K562 (cell line): ENCODE data around the gene PRR14. TPM values are rescaled to one million over a fixed set of nuclear protein-coding genes. Genes with fewer than 3 reads are reported as not detected.

Experiments used
- ASH1L ChIP-seq: fragments of 450-650 bp; IDR thresholded peaks from 2 replicates; pipeline ENCODE4 v1.6.1; 2018; ENCODE audit warnings: borderline replicate concordance, mild to moderate bottlenecking, low read depth; ENCODE audit not compliant: partially characterized antibody
- CBX1 ChIP-seq: sonication (generic); IDR thresholded peaks from 2 replicates; pipeline ENCODE4 v1.6.1; 2016; ENCODE audit warnings: antibody characterized with exemption, low read depth, mild to moderate bottlenecking
- ELF2 ChIP-seq: fragments of 250-450 bp; sonication (Bioruptor Pico); IDR thresholded peaks from 2 replicates; pipeline ENCODE4 v1.5.0; 2021; ENCODE audit warnings: mild to moderate bottlenecking
- FOXP1 ChIP-seq: sonication (generic); formaldehyde crosslinking; IDR thresholded peaks from 2 replicates; pipeline ENCODE4 v1.8.0; 2022; ENCODE audit warnings: mild to moderate bottlenecking, missing genetic modification reagents
- HNRNPK ChIP-seq: fragments of 200-400 bp; formaldehyde crosslinking; IDR thresholded peaks from one replicate; pipeline ENCODE4 v1.6.1; 2018; ENCODE audit warnings: mild to moderate bottlenecking, low read depth, low read length; ENCODE audit not compliant: poor library complexity, severe bottlenecking
- KDM1A ChIP-seq, 2 experiments: fragments of 450-650 bp; IDR thresholded peaks; 2 replicates each; pipeline ENCODE4 v1.6.1; 2016; ENCODE audit warnings: mild to moderate bottlenecking in 2 of 2
- KHSRP ChIP-seq: fragments of 450-650 bp; IDR thresholded peaks from 2 replicates; pipeline ENCODE4 v1.6.1; 2017
- NR2F6 ChIP-seq: fragments of 450-650 bp; formaldehyde crosslinking; IDR thresholded peaks from 2 replicates; pipeline ENCODE4 v1.4.0; 2020; ENCODE audit warnings: mild to moderate bottlenecking
- PCBP2 ChIP-seq: fragments of 200-400 bp; formaldehyde crosslinking; IDR thresholded peaks from 2 replicates; pipeline ENCODE4 v1.6.1; 2018; ENCODE audit warnings: low read length, low read depth, mild to moderate bottlenecking, moderate library complexity; ENCODE audit not compliant: poor library complexity, severe bottlenecking
- RNF2 ChIP-seq: sonication (generic); IDR thresholded peaks from 2 replicates; pipeline ENCODE4 v1.6.1; 2016
- SAFB2 ChIP-seq: fragments of 200-400 bp; formaldehyde crosslinking; IDR thresholded peaks from 2 replicates; pipeline ENCODE4 v1.6.1; 2018; ENCODE audit warnings: borderline replicate concordance, low read length, low read depth, moderate library complexity; ENCODE audit not compliant: severe bottlenecking
- ZBED1 ChIP-seq: IDR thresholded peaks from 2 replicates; pipeline ENCODE4 v1.6.1; 2014
- ZEB2 ChIP-seq: fragments of 450-650 bp; IDR thresholded peaks from 2 replicates; pipeline ENCODE4 v1.6.1; 2016
- ZNF644 ChIP-seq: fragments of 200-800 bp; sonication (Bioruptor generic); IDR thresholded peaks from 2 replicates; pipeline ENCODE4 v1.6.1; 2016; ENCODE audit warnings: low read depth, missing genetic modification characterization, missing compliant biosample characterization
- ZZZ3 ChIP-seq: fragments of 450-650 bp; IDR thresholded peaks from 2 replicates; pipeline ENCODE4 v1.6.1; 2016; ENCODE audit warnings: antibody characterized with exemption, mild to moderate bottlenecking, moderate library complexity
- polyA plus RNA-seq, 8 experiments: library from polyadenylated mRNA; depleted of rRNA in 4 of 8; stranded (reverse) in 5 of 8; unstranded in 3 of 8; fragments of >200 nt; fragmentation: Nextera tagmentation in 2 of 8; fragmentation: Illumina TruSeq in 1 of 8; extraction: Ambion mirVana in 2 of 8; extraction: Trizol in 1 of 8; gene quantifications; 2 replicates each; pipeline versions ENCODE4 v1.2.1 to v1.2.3, GENCODE V29; 2011 to 2014; ENCODE audit warnings: inconsistent platforms in 1 of 8, missing spikeins in 1 of 8
- total RNA-seq, 7 experiments: library from RNA; depleted of rRNA in 6 of 7; stranded (reverse); fragments of >200 nt in 6 of 7; fragmentation: Illumina TruSeq in 2 of 7; extraction: Trizol in 2 of 7; gene quantifications; 2 replicates each; pipeline versions ENCODE4 v1.2.1 to v1.2.3, GENCODE V29; 2011 to 2021; ENCODE audit warnings: low replicate concordance in 1 of 7
- TF ChIP-seq, protein P1 (sequence below), 3 experiments: fragments of 200-800 bp in 1 of 3; sonication (Bioruptor generic) in 1 of 3; sonication (generic) in 1 of 3; formaldehyde crosslinking in 1 of 3; IDR thresholded peaks; 2 replicates each; pipeline versions ENCODE4 v1.6.1 to v1.8.0; 2016 to 2022; ENCODE audit warnings: mild to moderate bottlenecking in 2 of 3, missing compliant biosample characterization in 2 of 3, missing genetic modification characterization in 2 of 3, missing genetic modification reagents in 1 of 3
- TF ChIP-seq, protein P2 (sequence below): fragments of 450-650 bp; IDR thresholded peaks from 2 replicates; pipeline ENCODE4 v1.6.1; 2018; ENCODE audit warnings: mild to moderate bottlenecking, low read depth; ENCODE audit not compliant: partially characterized antibody
- TF ChIP-seq, protein P3 (sequence below): fragments of 200-800 bp; sonication (Bioruptor generic); IDR thresholded peaks from 2 replicates; pipeline ENCODE4 v1.6.1; 2017; ENCODE audit warnings: missing genetic modification characterization, missing compliant biosample characterization
- TF ChIP-seq, protein P4 (sequence below): sonication (generic); formaldehyde crosslinking; IDR thresholded peaks from 2 replicates; pipeline ENCODE4 v1.8.1; 2023; ENCODE audit warnings: missing genetic modification reagents, mild to moderate bottlenecking, borderline replicate concordance

PRR14 gene
- total and polyA plus RNA-seq, 9 of the 15 experiments (the other 6 are each of a cell fraction or from before 2014, with no cell fraction given): 2.2 to 63.1 (median 11.5) TPM

DNA sequence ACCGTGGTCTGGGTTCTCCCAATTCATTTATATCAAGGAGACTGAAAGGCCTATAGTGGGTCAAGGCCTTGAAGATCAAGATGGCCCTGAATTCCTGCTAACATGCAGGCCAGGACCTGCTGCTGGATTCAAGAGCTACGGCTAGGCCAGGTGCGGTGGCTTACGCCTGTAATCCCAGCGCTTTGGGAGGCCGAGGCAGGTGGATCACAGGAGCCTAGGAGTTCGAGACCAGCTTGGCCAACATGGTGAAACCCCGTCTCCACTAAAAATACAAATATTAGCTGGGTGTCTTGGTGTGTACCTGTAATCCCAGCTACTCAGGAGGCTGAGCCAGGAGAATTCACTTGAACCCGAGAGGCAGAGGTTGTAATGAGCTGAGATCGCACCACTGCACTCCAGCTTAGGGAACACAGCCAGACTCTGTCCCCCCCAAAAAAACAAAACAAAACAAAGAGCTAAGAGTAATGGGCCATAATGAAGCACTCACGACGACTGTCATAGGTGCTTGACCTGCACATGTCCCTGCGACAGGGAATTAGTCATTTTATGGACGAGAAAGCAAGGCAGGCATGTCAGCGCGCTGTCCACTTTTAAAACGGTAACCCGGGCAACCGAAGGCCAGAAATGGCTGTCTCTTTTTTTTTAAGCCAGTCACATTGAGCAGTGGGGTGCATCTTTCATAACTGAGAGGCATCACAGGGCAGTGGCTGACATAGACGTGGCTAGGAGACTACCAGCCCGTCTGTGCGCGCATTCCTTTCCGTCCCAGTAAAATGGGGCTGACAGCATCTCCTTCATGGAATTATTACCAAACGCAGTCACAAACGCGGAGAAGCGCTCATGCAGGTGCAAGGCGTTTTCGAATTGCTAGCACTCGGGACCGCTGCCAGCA lies 6.5 kb downstream of the PRR14 start (continued):
- TF ChIP-seq, protein P1, sequence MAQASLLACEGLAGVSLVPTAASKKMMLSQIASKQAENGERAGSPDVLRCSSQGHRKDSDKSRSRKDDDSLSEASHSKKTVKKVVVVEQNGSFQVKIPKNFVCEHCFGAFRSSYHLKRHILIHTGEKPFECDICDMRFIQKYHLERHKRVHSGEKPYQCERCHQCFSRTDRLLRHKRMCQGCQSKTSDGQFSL (CRISPR knock-in tag; IDR thresholded peaks at IDR 0.05): no peak
- TF ChIP-seq, protein P1 (tag; IDR thresholded peaks at IDR 0.05): no peak
- TF ChIP-seq KHSRP (no peak), ZEB2 (no peak), ASH1L (no peak), HNRNPK (no peak), CBX1 (no peak), RNF2 (no peak), PCBP2 (no peak), KDM1A (IDR thresholded peaks at IDR 0.05) (no peak), ZBED1 (no peak), FOXP1 (CRISPR knock-in tag) (peak; percentile 93; the same call in 1 of the 2 replicates), ZZZ3 (no peak), ELF2 (CRISPR knock-in tag) (no peak), NR2F6 (CRISPR knock-in tag) (0 out of 2 replicates have a peak, but pooled peaks have one; percentile 51), SAFB2 (no peak), ZNF644 (tag) (no peak)
- TF ChIP-seq, protein P2, sequence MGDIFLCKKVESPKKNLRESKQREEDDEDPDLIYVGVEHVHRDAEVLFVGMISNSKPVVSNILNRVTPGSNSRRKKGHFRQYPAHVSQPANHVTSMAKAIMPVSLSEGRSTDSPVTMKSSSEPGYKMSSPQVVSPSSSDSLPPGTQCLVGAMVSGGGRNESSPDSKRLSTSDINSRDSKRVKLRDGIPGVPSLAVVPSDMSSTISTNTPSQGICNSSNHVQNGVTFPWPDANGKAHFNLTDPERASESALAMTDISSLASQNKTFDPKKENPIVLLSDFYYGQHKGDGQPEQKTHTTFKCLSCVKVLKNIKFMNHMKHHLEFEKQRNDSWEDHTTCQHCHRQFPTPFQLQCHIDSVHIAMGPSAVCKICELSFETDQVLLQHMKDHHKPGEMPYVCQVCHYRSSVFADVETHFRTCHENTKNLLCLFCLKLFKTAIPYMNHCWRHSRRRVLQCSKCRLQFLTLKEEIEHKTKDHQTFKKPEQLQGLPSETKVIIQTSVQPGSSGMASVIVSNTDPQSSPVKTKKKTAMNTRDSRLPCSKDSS: peak; percentile 49
- TF ChIP-seq, protein P3, sequence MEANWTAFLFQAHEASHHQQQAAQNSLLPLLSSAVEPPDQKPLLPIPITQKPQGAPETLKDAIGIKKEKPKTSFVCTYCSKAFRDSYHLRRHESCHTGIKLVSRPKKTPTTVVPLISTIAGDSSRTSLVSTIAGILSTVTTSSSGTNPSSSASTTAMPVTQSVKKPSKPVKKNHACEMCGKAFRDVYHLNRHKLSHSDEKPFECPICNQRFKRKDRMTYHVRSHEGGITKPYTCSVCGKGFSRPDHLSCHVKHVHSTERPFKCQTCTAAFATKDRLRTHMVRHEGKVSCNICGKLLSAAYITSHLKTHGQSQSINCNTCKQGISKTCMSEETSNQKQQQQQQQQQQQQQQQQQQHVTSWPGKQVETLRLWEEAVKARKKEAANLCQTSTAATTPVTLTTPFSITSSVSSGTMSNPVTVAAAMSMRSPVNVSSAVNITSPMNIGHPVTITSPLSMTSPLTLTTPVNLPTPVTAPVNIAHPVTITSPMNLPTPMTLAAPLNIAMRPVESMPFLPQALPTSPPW (CRISPR knock-in tag): no peak
- TF ChIP-seq, protein P4, sequence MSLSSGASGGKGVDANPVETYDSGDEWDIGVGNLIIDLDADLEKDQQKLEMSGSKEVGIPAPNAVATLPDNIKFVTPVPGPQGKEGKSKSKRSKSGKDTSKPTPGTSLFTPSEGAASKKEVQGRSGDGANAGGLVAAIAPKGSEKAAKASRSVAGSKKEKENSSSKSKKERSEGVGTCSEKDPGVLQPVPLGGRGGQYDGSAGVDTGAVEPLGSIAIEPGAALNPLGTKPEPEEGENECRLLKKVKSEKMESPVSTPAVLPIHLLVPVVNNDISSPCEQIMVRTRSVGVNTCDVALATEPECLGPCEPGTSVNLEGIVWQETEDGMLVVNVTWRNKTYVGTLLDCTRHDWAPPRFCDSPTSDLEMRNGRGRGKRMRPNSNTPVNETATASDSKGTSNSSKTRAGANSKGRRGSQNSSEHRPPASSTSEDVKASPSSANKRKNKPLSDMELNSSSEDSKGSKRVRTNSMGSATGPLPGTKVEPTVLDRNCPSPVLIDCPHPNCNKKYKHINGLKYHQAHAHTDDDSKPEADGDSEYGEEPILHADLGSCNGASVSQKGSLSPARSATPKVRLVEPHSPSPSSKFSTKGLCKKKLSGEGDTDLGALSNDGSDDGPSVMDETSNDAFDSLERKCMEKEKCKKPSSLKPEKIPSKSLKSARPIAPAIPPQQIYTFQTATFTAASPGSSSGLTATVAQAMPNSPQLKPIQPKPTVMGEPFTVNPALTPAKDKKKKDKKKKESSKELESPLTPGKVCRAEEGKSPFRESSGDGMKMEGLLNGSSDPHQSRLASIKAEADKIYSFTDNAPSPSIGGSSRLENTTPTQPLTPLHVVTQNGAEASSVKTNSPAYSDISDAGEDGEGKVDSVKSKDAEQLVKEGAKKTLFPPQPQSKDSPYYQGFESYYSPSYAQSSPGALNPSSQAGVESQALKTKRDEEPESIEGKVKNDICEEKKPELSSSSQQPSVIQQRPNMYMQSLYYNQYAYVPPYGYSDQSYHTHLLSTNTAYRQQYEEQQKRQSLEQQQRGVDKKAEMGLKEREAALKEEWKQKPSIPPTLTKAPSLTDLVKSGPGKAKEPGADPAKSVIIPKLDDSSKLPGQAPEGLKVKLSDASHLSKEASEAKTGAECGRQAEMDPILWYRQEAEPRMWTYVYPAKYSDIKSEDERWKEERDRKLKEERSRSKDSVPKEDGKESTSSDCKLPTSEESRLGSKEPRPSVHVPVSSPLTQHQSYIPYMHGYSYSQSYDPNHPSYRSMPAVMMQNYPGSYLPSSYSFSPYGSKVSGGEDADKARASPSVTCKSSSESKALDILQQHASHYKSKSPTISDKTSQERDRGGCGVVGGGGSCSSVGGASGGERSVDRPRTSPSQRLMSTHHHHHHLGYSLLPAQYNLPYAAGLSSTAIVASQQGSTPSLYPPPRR (CRISPR knock-in tag): no peak
